Measurements from ENCODE around the gene ZNF362. TPM values are rescaled to one million over a fixed set of nuclear protein-coding genes. Genes with fewer than 3 reads are reported as not detected.
A peak's percentile ranks its signal among the peaks of the same experiment; 100 is the strongest.
"Not testable (repeated sequence)": the region's sequence is repeated elsewhere in the genome, so short reads cannot be mapped to it uniquely, and the experiment has no call there.

ZNF362 gene
- total RNA-seq, 1 donor from 2014 or later, result 11.4 TPM

DNA sequence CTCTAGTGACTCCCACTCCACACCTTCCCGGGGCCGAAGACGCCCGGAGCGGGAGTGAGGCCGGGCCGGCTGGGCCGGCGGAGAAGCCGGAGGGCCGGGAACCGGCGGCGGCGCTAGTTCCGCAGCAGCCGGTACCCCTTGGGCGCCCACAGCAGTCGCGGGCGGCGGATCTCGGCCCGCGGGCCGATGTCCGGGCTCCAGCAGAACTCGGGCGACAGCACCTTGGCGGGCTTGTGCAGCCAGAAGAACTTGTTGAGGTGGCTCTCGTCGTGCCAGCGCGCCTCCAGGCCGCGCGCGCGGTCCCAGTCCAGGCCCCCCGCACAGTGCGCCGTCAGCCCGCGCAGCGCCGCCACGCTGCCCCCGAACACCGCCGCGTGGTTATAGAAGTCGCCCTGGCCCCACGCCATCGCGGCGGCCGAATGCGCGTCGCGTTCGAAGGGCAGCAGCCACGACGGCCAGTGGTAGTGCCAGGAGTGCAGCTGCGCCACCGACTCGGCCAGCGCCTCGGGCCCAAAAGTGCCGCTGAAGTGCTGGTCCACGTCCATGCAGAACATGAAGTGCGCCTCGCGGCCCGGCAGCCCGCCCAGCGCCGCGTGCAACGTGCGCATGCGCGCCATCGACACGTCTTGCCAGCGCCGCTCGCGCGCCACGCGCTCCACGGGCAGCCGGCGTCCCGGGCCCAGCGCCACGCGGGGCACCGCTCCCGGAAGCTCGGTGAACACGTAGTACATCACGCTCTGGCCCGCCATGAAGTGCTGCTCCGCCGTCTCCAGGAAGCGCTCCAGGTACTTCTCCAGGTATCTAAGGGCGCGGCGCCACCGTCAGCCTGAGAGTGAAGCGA, 50.6 kb downstream of the ZNF362 start:
- peak; percentile 65 for DNase-seq

DNA sequence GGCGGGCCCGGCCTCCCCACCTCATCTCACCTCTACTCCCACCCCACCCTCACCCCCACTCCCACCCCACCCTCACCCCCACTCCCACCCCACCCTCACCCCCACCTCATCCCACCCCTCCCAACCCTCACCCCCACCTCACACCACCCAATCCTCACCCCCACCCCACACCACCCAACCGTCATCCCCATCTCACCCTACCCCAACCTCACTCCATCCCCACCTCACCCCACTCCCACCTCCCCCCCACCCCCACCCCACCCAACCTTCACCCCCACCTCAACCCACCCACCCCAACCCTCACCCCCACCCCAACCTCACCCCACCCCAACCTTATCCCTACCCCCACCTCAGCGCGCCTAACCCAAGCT, 51.2 kb downstream of the ZNF362 start:
- DNase-seq, result no peak

DNA sequence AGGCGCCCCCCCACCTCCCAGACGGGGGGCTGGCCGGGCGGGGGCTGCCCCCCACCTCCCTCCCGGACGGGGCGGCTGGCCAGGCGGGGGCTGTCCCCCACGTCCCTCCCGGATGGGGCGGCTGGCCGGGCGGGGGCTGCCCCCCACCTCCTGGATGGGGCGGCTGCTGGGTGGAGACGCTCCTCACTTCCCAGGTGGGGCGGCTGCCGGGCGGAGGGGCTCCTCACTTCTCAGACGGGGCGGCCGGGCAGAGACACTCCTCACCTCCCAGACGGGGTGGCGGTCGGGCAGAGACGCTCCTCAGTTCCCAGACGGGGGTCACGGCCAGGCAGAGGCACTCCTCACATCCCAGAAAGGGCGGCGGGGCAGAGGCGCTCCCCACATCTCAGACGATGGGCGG, 53.1 kb downstream of the ZNF362 start:
- not testable (repeated sequence) for DNase-seq

DNA sequence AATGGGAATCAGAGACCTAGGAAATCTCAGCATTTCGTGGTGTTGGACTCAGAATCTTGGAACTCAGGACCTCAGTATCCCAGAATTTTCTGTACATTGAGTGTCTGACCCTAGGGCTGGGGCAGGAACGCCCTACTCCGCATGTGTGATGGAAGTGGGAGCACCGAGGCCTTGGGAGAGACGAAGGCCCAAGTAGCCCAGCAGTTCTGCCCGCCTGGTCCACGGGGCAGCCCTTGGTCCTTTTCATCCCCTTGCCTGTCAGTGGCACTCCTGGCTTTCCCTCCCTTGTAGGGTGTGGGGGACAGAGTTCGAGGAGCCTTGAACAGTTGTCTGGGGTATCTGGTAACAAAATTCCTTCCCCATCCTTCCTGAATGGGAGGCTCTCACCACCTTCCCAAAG, 54.4 kb downstream of the ZNF362 start:
- DNase-seq, result no peak

DNA sequence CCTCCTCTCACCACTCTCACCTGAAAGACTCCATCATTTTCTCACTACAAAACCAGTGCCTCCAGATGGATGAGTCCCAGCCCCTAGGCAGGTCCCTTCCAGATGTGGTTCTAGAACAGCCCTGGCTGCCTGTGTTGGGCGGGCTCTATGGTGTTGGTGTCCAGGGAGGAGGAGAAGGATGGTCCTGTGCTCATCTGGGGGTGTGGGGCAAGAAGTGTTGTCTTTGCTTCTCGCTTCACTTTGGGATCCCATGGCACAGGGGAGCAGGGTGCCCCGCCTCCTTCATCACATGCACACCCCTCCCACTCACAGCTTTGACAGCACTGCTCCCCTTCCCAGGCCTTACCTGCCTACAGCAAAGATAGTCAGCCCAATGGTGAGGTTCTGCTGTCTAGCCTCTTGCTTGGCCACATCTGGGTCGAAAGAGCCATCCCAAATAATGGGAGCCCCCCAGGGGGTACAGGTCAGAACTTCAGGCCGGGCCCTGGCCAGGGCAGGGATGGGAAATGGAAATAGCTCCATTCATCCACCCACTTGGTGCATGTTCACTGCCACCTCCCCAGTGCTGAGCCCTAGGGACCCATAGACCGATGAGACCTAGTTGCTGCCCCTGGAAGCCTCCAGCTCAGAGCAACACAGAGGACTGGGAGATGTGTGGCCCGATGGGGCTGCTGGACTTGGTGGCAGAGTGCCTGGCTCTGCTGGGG, 55.6 kb downstream of the ZNF362 start:
- no peak for DNase-seq

GRCh38 chr1:33312413-33312749, 56.1 kb downstream of the ZNF362 start:
- no peak for DNase-seq

GRCh38 chr1:33314416-33314815, 58.1 kb downstream of the ZNF362 start:
- DNase-seq, result no peak

DNA sequence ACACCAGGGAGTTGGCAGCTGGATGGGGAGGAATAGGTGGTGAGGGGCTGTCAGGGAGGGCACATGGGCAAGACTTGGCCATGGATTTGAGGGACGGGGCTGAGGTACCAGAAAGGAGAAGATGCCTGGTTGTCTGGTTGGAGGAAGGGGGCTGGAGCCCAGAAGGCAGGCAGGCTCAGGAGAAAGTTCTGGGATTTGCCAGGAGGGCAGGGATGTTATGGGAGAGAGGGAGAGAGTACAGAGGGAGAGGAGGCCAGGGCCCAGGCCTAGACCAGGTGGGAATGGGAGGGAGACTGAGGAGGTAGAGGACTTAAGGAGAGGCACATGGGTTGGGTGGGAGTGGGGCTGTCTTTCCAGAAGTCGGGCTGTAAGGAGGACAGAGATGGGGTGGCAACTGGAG, 60.3 kb downstream of the ZNF362 start:
- DNase-seq, result no peak

- DNase-seq, result no peak
Measured at GRCh38 chr1:33317354-33317753, 61.1 kb downstream of the ZNF362 start.

GRCh38 chr1:33317946-33318345, 61.7 kb downstream of the ZNF362 start:
- no peak for DNase-seq

DNA sequence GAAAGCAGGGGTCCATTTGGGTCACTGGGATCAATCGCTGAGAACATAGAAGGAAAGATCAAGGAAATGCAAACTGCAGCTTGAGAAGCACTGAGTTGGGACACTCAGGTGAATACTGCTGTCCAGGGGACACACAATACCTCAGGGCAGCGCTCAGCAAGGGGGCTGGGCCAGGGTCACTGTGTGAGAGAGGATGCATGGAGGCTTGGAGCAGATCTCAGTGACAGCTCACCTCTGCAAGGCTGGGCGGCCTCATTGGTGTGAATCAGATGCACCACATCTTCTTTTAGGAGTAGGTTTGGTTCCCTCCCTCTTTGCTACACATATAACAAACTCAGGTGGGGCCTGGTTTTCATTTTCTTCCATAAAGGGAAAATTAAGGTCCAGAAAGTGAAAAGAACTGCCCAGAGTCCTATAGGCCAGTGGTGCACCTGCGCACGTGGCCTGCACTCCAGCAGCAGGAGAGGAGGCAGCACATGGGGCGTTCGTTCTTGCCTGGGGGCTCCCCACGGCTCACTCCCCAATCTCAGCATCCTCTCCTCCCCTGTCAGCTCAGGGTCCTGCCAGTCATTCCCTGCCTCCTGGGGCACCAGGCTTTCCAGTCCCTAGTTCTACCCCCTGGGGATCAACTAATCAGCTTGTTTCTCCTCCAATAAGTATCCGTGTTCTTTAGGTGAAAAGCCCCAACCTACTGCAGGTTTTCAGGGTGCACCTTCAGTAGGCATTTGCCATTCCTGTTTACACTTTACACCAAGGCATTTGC, 63.1 kb downstream of the ZNF362 start:
- DNase-seq, result no peak

GRCh38 chr1:33319949-33320618, 63.8 kb downstream of the ZNF362 start:
- no peak for DNase-seq

DNA sequence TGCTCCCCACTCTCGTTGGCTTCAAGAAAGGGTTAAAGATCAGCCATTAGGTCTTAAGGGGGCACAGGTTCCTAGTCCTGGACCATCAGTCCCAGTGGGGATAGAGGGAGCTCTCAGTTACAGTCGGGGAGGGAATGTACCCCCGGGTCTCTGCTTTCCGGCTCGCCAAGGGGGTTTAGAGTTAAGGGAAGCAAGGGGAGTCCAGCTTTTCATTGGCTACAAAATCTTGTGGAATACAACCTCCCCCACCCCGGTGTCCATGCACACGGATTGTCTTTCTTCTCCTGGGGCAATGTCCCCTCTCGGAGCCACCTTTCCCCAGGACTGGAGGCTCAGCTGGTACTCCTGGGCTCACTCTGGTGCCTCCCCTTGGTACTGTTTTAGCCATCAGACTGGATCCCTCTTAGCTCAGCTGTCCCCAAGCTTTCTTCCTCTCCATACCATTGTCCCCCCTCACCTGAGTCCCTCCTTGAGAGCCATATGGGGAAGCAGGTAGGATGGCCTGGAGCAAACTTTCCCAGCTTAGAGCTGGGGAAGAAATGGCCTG, 64.4 kb downstream of the ZNF362 start, which contains the start of gene A3GALT2:
Gene A3GALT2 (minus strand): TSS at position 480 of the 547 bp plus-strand sequence. CDS start 0 bp downstream, at position 480.
- DNase-seq, result no peak

- no peak for DNase-seq
Measured at GRCh38 chr1:33321178-33321577, 64.9 kb downstream of the ZNF362 start.

DNA sequence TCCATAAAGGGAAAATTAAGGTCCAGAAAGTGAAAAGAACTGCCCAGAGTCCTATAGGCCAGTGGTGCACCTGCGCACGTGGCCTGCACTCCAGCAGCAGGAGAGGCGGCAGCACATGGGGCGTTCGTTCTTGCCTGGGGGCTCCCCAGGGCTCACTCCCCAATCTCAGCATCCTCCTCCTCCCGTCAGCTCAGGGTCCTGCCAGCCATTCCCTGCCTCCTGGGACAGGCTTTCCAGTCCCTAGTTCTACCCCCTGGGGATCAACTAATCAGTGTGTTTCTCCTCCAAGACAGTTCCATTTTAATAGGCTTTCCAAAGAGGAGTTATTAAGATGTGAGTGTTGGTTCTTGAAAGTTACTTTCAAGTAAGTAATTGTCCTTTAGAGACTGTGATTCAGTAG, 65.8 kb downstream of the ZNF362 start:
- DNase-seq, result no peak

DNA sequence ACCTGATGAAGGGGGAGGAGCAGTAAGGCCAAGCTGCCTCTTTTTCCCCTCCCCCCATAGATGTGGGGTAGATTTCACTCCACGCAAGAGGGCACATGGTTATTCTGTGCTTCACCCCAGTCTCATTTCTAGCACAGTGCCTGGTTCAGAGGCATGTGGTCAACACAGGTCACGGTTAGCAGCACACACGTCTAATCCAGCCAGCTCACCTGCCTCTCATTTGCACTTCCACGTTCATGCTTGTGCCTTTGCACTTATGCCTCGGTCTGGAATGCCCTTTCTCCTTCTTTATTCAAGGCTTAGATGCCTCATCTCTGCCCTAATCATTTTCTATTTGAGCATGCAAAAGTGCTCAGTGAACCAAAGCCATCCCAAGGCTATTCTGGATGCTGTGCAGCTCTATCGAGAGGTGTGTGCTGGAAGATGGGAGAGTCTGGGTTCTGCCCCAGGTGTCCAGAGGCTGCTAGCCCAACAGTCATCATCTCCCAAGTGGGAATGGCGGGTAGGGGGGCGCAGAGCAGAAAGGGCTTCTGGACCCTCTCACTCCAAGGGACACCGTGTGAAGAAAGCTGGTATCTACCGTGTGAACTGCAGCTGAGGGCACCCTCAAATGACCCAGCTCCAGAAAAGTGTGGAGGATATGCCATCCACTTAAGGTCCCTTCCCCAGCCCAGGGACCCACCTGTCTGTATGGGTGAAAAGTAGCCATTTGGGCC, 66.7 kb downstream of the ZNF362 start:
- no peak for DNase-seq

GRCh38 chr1:33323663-33324477, 67.6 kb downstream of the ZNF362 start:
- no peak for DNase-seq

DNA sequence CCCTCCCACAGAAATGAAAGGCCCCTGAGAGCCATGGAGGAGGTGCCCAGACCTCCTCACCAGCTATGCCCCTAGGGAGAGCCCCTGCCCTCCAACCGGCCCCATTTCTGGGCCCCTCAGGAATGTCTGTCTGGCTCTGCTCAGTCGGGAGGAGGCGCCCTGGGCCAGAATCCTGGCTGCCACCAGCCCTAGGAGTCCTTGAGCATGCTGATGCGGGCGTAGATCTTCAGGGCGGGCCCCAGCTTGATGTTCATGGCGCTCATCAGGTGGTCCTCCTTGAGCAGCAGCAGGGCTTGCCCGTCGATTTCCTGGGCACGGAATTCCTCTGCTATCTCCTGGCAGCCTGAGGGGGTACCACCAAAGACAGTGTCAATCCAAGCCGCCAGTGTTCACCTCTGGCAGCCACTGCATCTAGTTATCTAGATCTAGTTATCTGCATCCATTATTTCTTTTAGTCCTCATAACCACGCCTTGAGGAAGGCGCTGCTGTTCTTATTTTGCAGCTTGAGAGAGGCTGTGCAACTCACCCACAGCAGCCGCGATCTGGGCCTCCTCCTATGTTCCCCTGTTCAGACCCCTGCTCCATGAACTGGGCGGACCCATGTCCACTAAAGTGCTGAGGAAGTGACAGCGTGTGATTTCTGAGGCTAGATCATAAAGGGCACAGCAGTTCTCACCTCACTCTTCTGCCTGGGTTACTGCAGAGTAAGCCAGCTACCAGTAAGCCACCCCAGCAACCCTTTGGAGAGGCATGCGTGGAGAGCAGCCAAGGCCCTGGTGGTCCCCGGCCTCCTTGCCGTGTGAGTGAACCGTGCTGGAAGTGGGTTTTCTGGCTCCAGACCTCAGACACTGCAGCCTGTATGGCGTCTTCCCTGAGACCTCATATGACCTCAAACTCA, 68.6 kb downstream of the ZNF362 start:
- DNase-seq, result no peak

GRCh38 chr1:33326785-33327184, 70.5 kb downstream of the ZNF362 start:
- DNase-seq, result no peak
